GM18868 (cell line): Measurements from ENCODE around the gene CDH23.

Experiments
- ATAC-seq: cut with Tn5 transposase; IDR thresholded peaks from one replicate; pipeline ENCODE4 v1.9.1; 2021; ENCODE audit warnings: mild to moderate bottlenecking, moderate library complexity; ENCODE audit not compliant: unreplicated experiment

CDH23 gene

DNA sequence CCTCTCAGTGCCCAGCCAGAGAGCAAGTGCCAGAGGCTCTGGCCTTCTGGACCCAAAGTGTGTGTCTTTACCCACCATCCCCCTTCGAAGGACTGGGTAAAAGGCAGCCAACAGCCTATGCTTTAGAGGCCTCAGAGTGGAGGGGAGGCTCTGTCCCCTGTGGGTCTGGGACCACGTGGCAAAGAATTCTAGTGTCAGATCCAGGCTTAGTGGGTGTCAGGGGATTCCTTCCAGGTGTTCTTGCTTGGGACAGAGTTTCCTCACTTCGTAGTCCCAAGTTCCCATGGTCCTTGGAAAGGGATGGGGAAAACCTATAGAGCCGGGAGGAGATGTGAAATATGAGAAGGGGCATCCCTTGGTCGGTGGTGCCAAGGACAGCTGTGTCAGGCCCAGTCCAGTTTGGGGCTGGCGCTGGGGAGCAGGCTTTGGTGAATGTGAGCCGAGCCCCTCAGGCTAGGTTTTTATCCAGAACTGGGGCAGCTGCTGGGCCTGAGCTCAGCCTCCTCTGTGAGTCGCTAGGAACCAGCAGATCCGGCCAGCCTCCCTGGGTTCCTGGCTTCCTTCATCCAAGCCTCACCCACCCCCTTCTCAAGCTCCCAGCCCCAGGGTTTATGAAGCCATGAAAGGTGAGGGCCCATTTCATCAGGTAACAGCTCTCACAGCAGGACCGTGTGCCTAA is 251.7 kb downstream of the CDH23 start:
- ATAC-seq: no peak

DNA sequence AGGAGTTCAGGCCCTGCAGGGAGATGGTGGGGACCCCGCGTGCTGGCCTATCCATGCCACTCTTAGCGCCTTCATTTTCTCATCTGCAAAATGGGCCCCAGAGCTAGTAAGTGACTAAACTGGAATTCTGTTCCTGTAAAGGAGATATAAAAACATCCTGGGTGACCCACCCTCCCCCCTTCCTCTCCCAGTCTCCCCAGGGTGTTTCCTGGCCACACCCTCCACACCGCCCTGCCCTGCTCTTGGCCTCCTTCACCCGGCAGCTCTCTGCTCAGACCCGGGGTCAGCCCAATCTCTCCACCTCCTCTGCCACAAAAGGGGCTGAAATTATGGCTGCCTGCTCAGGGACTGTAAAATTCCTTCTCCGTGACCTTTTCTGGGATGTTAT is 252.2 kb downstream of the CDH23 start:
- no peak for ATAC-seq

DNA sequence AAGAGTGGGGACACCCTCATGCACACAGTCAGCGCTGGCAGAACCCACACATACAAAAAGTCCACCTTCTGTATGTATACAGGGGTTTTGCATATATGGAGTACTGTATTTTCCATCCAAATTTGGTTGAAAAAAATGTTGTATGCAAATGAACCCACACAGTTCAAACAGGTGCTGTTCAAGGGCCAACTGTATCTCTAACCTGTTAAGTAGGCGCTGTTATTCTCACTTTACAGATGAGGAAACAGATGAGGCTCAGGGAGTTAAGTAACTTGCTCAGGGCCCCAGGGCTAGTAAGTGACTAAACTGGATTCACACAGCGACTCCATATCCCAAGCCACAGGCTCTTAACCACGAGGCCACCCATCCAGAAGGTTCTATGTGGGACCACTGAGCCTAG is 252.9 kb downstream of the CDH23 start:
- no peak for ATAC-seq

DNA sequence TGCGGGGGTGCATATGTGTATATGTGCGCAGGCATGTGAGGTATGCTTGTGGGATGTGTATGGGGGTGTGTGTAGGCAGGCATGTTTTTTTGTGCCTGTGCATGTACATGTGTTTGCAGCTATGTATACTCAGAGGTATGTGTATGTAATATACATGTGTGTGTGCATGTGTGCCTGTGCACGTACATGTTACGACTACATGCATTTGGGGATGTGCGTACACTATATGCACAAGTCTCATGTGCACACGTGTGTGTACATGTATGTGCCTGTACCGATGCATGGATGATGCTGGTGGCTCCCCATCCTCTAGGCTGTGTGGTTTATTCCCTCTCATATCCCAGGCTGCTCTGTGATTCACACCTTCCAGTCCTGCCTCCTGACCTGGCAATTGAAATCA is 253.7 kb downstream of the CDH23 start:
- ATAC-seq: no peak

DNA sequence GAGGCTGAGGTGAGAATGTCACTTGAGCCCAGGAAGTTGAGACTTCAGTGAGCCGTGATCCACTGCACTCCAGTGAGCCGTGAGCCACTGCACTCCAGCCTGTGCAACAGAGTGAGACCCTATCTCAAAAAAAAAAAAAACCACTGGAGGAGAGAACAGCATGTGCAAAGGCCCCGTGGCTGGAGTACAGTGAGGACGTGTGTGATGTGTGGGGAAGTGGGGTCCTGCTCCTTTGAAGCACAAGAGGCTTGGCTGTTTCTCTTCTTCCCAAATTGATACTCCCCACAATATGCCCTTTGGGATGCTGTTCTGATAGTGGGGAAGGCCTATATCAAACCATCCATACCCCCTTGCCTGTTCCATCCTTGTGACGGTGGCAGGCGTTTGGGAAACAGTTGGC is 254.7 kb downstream of the CDH23 start:
- no peak for ATAC-seq

DNA sequence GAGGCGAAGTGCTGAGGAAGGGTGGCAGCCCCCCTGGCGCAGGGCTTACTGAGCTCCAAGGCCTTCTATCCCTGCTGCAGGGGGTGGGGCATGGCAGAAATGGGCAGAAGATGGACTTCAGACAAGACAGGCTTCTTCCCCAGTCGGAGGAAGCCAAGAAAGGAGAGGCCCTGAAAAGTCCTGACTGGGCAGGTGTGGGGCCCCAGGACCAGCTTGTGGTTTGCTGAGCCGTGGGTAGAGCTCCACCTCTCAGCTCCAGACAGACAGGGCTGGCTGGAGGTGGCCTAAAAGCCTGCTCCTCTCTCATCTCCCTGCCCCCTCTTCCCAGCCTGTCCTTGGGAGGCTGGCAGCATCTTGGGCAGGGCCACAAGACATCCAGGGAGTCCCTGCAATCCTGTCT is 255.2 kb downstream of the CDH23 start:
- ATAC-seq: no peak

DNA sequence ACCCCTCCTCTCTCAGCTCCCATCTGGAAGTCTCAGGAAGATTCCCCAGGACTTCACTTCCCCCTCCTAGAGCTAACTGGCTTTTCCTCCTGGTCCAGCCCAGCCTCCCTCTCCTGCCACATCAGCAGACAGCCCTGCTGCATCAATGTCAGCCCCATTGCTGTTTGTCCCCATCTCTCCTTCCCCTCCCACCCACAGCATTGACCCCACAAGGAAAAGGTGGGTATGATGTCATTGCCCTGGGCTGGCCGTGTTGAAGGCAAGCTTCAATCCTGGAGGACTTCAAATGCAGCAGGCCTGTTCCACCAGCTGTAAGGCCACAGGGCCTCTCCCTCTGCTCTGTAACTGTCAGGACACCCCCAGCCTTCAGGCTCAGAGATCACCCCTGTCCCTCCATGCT is 256.3 kb downstream of the CDH23 start:
- no peak for ATAC-seq

DNA sequence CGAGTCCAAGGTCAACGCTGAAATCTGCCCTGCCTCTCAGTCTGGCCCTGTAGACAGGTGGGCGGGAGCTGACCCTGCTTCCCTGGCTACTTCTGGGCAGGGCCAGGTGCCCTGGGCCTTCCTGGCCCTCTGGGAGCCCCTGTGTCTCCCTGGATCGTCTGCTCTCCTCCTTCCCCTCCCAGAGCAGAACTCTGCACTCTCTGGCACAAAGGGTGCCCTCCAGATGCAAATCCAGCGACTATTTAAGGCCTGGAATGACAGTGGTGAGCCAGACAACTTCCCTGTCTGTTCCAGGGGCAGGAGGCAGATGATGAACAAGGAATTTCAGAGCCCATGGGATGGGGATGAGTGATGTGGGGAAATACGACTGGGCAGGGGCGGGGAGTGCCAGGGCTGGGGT is 259.5 kb downstream of the CDH23 start:
- no peak for ATAC-seq

DNA sequence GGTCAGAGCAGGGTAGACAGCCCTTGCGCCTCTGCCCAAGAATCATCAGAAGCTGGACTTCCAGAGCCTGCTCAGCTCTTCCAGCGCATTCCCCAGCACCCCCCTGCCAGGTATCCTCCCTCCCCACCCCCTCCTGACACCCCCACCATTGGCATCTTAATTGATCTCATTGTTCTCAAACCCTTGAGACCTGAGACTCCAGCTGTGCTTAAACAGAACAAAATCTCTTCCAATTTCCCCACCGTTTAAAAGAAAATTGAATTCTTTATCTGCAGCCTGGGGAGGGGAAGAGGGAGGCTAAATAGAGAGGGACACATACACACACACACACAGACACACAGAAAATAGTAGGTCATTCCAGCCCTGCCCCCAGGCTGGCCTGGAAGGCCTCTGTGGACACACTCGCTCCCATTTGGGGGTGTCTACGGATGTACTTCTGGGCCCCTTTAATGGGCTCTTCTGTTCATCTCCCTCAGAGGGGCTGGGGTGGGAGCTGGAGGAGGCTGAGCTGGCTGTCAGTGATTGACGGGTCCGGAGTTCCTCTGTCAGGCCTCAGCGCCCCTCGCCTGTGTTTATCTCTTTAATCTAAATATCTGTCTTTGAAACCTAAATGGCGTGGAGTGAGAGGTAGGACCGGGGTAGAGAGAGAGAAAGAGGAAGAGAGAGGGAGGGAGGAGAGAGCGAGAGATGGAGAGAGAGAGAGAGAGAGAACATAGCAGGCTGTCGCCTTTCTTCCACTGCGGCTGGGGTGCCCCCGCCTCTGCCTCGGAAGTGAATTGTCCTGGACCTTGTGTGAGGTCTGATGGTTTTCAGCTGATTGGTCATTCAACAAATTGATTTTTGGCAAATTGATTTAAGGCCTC is 261.1 kb downstream of the CDH23 start:
- ATAC-seq: no peak

DNA sequence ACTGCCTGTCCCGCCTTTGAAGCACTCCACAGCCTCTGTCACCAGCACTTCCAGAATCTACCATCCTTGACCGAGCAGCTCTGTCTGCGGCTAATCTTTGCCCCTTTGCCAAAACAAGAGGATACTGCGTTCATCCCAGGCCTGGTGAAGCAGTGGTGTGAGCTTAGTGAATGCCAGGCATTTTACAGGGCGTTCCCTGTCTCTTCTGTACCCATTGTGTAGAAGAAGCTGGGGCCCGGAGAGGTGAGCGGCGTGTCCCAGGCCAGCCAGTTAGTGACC is 261.7 kb downstream of the CDH23 start:
- ATAC-seq: no peak

DNA sequence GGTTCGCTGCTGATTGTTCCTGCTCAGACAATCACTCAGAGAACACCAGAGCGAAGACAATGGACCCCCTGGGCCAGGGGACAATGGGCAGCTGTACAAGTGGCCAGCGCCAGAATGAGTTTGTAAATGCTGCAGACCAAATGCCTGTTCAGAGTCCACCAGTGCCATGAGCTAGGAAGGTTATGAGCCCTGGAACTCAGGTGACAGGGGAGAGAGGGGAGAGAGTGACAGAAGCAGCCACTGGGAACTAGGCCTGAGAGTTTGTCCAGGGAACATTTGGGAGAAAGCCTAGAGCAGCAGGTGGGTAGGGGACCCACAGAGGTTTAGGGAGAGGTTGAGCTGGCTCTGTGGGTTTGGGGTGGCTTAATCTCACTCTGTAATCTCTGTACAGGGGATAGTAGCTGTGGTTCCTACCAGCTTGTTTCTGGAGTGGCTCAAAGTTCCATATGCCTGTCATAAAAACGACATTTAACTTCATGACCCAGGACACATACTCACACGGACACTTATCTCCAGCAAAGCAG is 262.5 kb downstream of the CDH23 start:
- ATAC-seq: no peak

DNA sequence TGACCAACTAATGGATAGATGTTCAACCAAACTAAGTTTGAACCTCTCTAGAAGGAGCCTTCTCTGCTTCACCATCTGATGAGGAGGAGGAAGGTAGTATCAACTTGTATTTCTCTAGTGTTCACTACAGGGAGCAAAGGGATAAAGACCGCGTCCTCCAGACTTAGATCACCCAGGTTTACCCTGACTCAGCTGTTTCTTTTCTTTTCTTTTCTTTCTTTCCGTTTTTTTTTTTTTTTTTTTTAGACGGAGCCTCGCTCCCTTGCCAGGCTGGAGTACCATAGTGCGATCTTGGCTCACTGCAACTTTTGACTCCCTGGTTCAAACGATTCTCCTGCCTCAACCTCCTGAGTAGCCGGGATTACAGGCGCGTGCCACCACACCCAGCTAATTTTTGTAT is 263.0 kb downstream of the CDH23 start:
- no peak for ATAC-seq

DNA sequence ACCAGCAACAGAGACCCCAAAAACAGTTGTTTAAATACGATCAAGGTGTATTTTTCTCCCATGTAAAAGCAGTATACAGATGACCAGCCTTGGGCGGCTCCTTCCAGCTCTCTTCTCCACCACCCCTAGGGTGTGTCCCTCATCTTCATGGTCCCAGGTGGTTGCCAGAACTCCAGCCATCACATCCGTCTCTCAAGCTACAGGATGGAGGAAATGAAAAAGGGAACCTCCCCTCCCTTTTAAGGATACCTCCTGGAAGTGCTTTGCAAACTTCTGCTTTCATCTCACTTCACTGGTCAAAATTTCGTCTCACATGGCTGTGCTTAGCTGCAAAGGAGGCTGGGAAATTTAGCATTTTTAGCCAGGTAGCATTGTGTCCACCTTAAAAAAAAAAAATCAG is 263.6 kb downstream of the CDH23 start:
- ATAC-seq: no peak

DNA sequence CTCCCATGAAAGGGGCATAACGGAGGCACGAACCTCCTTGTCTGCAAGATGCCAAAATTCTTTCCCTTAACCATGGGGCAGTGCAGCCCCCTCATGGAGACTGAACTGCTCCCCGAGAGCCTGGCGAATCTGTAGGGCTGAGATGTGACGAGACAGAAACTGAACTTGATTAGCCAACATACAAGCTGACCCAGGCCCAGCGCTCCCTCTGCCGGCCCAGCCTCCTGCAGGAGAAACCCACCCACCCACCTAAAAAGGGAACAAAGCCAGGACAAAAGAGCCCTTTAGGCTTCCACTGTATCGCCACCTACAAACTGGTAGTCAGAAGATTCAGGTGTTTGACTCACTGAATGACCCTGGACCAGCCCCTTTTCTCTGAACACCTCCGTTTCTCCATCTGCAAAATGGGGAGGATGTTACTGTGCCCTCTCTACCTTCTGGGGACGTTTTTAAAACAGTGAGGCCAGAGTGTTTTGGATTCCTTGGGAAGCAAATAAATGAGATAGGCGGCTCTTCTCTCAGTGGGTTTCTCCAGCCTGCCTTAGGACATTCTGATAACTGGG is 264.4 kb downstream of the CDH23 start:
- ATAC-seq: no peak

DNA sequence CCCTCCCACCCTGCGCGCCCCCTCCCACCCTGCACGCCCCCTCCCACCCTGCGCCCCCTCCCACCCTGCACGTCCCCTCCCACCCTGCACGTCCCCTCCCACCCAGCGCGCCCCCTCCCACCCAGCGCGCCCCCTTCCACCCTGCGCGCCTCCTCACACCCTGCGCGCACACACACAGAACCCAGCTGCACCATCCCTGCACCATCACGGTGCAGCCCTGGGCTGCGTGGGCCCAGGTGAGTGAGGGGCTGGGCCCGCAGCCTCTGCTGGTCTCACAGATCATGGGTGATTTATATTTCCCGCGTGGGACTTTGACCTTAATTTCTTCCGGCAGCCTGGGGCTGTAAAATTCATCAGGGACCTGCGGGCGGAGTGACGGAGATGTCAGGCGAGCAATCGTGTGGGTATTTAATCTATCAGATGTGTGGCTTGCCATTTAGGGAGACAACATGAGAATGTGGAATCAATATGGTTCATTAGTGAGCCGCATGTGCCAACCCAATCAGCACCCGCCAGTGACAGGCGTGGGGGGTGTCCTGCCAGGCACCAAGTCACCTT is 265.1 kb downstream of the CDH23 start:
- ATAC-seq: no peak

DNA sequence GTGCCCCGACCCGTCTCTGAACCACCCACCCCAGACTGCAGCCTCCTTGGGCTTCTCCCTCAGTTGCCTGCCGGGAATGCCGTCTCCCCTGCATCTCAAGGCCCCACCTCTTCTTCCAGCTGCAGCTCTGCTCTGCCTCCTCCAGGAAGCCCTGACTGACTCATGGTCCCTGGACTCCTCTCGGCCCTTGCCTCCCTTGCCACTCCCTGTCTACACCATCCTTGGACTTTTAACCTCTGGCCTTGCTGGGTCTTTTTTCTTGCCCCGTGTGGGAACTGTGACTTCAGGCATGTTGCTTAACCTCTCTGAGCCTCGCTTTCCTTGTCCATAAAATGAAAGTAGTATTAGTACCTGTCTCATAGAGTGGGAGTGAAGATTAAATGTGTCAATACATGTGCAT is 266.6 kb downstream of the CDH23 start:
- ATAC-seq: no peak

DNA sequence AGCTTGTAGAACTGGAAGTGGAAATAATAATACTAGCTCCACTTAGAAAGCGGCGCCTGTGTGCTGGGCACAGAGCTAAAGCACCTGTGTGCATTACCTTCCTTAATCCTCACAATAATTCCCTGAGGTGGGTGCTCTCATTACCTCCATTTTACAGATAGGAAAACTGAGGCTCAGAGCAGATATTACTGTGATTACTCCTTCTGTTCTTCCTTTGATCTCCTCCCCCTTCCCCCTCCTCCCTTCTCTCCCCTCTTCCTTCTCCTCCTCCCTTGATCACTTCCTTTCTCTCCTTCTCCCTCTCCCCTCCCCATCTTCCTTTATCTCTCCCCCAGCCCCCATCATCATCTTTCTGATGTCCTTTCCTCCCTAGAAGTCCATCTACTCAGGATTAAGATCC is 267.9 kb downstream of the CDH23 start:
- no peak for ATAC-seq

DNA sequence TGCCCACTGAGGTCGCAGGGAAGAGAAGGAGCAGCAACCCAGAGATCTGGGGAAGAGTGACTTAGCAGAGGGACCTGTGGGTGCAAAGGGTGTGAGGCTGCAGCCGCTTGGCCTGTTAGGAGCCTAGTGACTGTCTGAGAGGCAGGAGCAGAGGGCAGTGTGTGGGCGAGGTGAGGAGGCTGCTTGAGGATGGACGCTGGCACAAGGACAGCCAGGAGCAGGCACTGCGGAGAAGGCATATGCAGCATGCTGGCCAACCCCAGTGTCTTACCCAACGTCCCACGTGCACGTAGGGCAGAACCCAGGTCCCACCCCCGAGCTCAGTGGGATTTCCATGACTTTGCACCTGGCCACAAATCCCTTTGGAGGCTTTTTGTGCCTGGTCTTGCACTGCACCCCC is 268.7 kb downstream of the CDH23 start:
- no peak for ATAC-seq

DNA sequence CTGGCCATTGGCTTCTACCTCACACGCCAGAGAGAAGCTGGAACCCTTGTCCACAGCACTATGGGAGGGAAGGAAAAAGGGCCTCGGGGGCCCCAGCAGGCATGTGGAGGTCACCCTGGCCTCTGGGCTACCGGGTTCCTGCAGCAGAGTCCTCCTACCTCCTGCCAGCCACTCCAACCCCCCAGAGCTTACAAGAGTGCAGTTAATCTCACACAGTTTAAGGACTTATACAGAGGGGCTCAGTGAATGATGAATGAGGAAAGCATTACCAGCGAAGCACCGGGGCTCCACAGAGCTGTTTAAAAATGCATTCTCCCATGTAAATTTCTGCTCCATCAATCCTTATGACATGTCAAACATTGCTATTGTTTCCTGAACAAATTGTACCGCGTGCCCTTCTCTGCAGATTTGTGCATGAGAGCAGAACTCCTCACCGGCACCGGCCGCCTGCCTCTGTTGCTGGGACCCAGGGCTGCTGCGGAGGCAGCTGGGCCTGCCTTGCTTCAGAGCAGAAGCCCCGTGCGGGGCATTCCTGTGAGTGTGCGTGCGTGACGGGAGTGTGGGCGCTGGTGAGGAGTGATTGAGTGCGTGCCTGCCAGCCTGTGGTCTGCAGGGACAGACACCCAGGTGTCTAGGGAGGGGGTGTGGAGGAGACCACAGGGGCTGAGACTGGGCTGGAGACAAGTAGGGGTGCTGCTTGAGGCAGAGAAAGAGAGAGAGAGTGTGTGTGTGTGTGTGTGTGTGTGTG is 270.1 kb downstream of the CDH23 start:
- peak; percentile 57 for ATAC-seq

DNA sequence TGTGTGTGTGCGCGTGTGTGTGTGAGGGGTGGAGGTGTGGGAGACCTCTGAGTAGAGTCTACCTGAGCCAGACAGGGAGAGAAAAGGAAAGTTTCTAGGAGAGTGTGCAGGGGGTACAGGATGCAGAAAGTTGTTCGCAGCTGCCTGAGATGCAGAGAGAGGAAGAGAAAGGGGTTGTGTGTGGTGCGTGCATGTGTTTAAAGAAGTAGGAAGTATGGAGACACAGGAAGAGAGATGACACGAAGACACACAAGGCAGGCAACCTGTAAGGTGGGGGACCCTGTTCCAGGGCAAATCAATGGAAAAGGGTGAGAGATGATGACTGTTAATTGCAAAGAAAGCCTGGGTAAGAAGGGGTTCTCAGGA is 270.6 kb downstream of the CDH23 start:
- peak; percentile 8 for ATAC-seq
